Esophagus muscularis mucosa (tissue), 4 donors: ENCODE results near the gene HS6ST3. TPM values are rescaled to one million over a fixed set of nuclear protein-coding genes. Genes with fewer than 3 reads are reported as not detected.

Experiments used
- DNase-seq: peaks from one replicate; pipeline ENCODE4 v3.0.0-alpha.2; 2017; ENCODE audit errors: extremely low spot score
- H3K27ac ChIP-seq, 4 donors: fragments of 200-600 bp; sonication (generic); replicated peaks in 1 of 4; 1 replicate in 3 of 4; 2 replicates in 1 of 4; pipeline ENCODE4 v1.5.1; 2016 to 2019; ENCODE audit warnings: mild to moderate bottlenecking in 1 of 4
- H3K27me3 ChIP-seq, 4 donors: fragments of 200-600 bp; sonication (generic); one replicate each; pipeline versions ENCODE4 v1.5.1 to v1.6.0; 2016 to 2019
- H3K36me3 ChIP-seq, 4 donors: fragments of 200-600 bp; sonication (generic); one replicate each; pipeline ENCODE4 v1.5.1; 2016 to 2019
- H3K4me1 ChIP-seq, 4 donors: fragments of 200-600 bp; sonication (generic); one replicate each; pipeline ENCODE4 v1.5.1; 2016 to 2019
- H3K4me3 ChIP-seq, 4 donors: fragments of 200-600 bp; sonication (generic); 1 replicate in 2 of 4; 2 replicates in 2 of 4; pipeline ENCODE4 v1.5.1; 2016 to 2019; ENCODE audit warnings: mild to moderate bottlenecking in 4 of 4, moderate library complexity in 1 of 4
- H3K9me3 ChIP-seq, 4 donors: fragments of 200-600 bp; sonication (generic); 1 replicate in 3 of 4; 2 replicates in 1 of 4; pipeline ENCODE4 v1.5.1; 2016 to 2019
- EP300 ChIP-seq: sonication (generic); formaldehyde crosslinking; IDR thresholded peaks from one replicate; pipeline ENCODE4 v1.6.1; 2017; ENCODE audit warnings: antibody characterized with exemption
- POLR2A ChIP-seq: fragments of 450-650 bp; IDR thresholded peaks from one replicate; pipeline ENCODE4 v1.6.1; 2017; ENCODE audit warnings: antibody characterized with exemption, moderate library complexity, mild to moderate bottlenecking, low read depth
- POLR2AphosphoS5 ChIP-seq, 2 donors: sonication (generic); formaldehyde crosslinking; IDR thresholded peaks; one replicate each; pipeline ENCODE4 v1.6.1; 2017; ENCODE audit warnings: antibody characterized with exemption in 2 of 2
- WGBS: methylation state at CpG from one replicate; pipeline ENCODE4 v1.1.5; 2018; 5-methylcytosine and 5-hydroxymethylcytosine counted together
- intact Hi-C: fragments of 100-400 bp; cut with DNase I; formaldehyde crosslinking; loops from one replicate; pipeline ENCODE4 v1.15.1; 2023
- total RNA-seq, 4 donors: library from RNA; depleted of rRNA; stranded (reverse); fragments of >200 nt; gene quantifications; one replicate each; pipeline versions ENCODE4 v1.1.0 to v1.2.1, GENCODE V29; 2016
- TF ChIP-seq, protein P1 (sequence below), 3 experiments: fragments of 200-600 bp in 2 of 3; fragments of 450-650 bp in 1 of 3; sonication (generic) in 2 of 3; IDR thresholded peaks; one replicate each; pipeline ENCODE4 v1.5.1; 2017 to 2019; ENCODE audit warnings: antibody characterized with exemption in 3 of 3, mild to moderate bottlenecking in 2 of 3, moderate library complexity in 1 of 3

Gene HS6ST3
- total RNA-seq, 4 donors from 2014 or later, result 4.6 to 12.4 (median 7.9) TPM

DNA sequence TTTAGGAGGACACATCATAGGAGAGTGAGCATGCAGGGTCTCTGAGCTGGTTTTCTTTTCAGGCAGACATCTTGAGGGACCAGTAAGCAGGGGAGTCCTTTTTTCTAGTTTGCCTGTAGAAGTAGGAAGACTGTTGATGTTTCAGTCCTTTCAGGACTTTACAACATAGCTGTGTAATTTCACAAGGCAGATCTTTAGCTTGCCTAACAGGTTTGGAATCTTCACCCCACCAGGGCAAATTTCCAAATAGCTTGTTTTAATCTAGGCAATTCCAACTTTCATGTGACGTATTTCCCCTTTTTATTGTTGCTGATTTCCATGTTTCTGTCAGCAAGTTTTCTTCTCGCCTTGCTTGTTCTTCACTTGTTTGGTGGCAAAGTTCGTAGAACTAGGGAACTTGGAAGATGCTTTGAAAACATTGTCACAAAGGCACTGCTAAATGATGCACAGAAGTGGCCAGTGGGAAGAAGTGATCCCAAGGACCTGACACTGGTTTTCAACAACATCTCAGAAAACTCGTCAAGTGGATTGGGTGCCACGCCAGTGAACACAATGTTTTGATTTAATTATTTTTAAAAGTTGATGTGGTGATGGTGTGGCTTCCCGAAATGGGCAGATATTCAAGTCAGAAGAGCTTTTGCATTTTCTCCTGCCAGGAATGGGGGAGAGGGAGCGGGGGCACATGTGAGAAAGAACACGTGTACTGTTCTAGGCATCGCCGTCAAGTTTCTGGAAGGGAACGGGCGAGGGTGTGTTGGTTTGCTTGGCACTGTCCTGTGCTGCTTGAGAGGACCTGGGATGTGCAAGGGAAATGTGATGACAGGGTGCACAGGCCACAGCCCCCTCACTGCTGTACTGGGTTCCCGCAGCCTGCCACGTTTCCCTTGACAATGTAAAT, 485.8 kb downstream of the HS6ST3 start:
- intact Hi-C loops, result no loop called here
- H3K27me3 ChIP-seq, result no peaks in the 10 kb centered on the region
- 77% methylated on average over 14 of the region's 14 CpGs for WGBS
- DNase-seq, result no peak
- H3K9me3 ChIP-seq, result no peaks in the 10 kb centered on the region
- H3K4me1 ChIP-seq, result no peaks in the 10 kb centered on the region
- H3K4me3 ChIP-seq, result no peak overlapping the region
- TF ChIP-seq, protein P1, sequence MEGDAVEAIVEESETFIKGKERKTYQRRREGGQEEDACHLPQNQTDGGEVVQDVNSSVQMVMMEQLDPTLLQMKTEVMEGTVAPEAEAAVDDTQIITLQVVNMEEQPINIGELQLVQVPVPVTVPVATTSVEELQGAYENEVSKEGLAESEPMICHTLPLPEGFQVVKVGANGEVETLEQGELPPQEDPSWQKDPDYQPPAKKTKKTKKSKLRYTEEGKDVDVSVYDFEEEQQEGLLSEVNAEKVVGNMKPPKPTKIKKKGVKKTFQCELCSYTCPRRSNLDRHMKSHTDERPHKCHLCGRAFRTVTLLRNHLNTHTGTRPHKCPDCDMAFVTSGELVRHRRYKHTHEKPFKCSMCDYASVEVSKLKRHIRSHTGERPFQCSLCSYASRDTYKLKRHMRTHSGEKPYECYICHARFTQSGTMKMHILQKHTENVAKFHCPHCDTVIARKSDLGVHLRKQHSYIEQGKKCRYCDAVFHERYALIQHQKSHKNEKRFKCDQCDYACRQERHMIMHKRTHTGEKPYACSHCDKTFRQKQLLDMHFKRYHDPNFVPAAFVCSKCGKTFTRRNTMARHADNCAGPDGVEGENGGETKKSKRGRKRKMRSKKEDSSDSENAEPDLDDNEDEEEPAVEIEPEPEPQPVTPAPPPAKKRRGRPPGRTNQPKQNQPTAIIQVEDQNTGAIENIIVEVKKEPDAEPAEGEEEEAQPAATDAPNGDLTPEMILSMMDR (IDR thresholded peaks at IDR 0.05), result no peak
- no peak for TF ChIP-seq POLR2AphosphoS5 (IDR thresholded peaks at IDR 0.05)
- TF ChIP-seq EP300, result no peak
- TF ChIP-seq POLR2A, result no peak
- no peak overlapping the region for H3K27ac ChIP-seq
- no peaks in the 10 kb centered on the region for H3K36me3 ChIP-seq

GRCh38 chr13:96581741-96582140, 491.8 kb downstream of the HS6ST3 start:
- Histone ChIP-seq H3K4me1 (no peaks in the 10 kb centered on the region), H3K36me3 (no peaks in the 10 kb centered on the region), H3K27ac (no peak overlapping the region), H3K27me3 (no peaks in the 10 kb centered on the region), H3K9me3 (no peaks in the 10 kb centered on the region), H3K4me3 (no peak overlapping the region)
- TF ChIP-seq, protein P1 (IDR thresholded peaks at IDR 0.05), result no peak
- TF ChIP-seq POLR2A (no peak), POLR2AphosphoS5 (IDR thresholded peaks at IDR 0.05) (no peak), EP300 (no peak)
- DNase-seq, result no peak
- intact Hi-C loops, result no loop called here

- WGBS, result 83% methylated on average over 1 of the region's 1 CpG
- DNase-seq, result no peak
- Histone ChIP-seq H3K4me3 (no peak overlapping the region), H3K4me1 (no peaks in the 10 kb centered on the region), H3K9me3 (no peaks in the 10 kb centered on the region), H3K27me3 (no peaks in the 10 kb centered on the region), H3K27ac (no peak overlapping the region), H3K36me3 (no peaks in the 10 kb centered on the region)
- no peak for TF ChIP-seq POLR2A
- no peak for TF ChIP-seq EP300
- no peak for TF ChIP-seq POLR2AphosphoS5 (IDR thresholded peaks at IDR 0.05)
- TF ChIP-seq, protein P1 (IDR thresholded peaks at IDR 0.05), result no peak
- intact Hi-C loops, result no loop called here
These were observed 525.3 kb downstream of the HS6ST3 start for GRCh38 chr13:96615252-96615651.

DNA sequence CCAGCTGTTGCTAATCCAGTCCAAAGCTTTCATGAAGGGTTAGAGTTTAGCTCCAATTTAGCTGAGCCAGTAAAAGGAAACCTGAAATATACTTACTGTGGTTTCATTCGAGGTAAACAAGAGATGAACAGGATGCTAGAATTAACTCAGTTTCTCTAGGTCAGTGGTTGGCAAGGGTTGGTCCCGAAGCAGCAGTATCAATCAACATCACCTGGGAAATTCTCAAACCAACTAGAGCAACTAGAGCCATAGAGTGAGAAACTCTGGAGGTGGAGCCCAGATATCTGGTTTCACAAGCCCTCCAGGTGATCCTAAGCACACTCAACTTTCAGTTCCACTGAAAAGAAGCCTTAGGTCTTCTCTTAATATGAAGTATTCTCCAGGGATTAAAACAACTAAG, 527.6 kb downstream of the HS6ST3 start:
- TF ChIP-seq, protein P1 (IDR thresholded peaks at IDR 0.05), result no peak
- TF ChIP-seq EP300 (no peak), POLR2AphosphoS5 (IDR thresholded peaks at IDR 0.05) (no peak), POLR2A (no peak)
- DNase-seq, result no peak
- H3K36me3 ChIP-seq, result no peaks in the 10 kb centered on the region
- H3K27ac ChIP-seq, result no peak overlapping the region
- H3K9me3 ChIP-seq, result no peaks in the 10 kb centered on the region
- no peaks in the 10 kb centered on the region for H3K4me1 ChIP-seq
- no peaks in the 10 kb centered on the region for H3K27me3 ChIP-seq
- WGBS, result 77% methylated on average over 2 of the region's 2 CpGs
- intact Hi-C loops, result no loop called here
- no peak overlapping the region for H3K4me3 ChIP-seq
